Activated T-helper 1 cell treated with anti-CD3 and anti-CD28 coated beads, Interleukin-2, amount 50 U/mL, for 16 hours (primary cell): ENCODE measurements around the gene CFAP92.

Experiments
- DNase-seq, 2 donors: peaks; one replicate each; pipeline ENCODE4 v3.0.0-alpha.2; 2020; ENCODE audit warnings: low read depth in 1 of 2, low spot score in 1 of 2

Gene CFAP92

GRCh38 chr3:128993461-128994172 lies at the start of gene CFAP92:
Gene CFAP92 (minus strand): TSS chr3:128994076. CDS start chr3:128993304, 772 bp downstream.
- peak; percentile 83 to 86 for DNase-seq

- DNase-seq = no peak
Measured at GRCh38 chr3:129040579-129041300, 46.9 kb upstream of the CFAP92 start.

GRCh38 chr3:129040039-129040336 lies 46.1 kb upstream of the CFAP92 start:
- no peak for DNase-seq

- DNase-seq = no peak
Measured at GRCh38 chr3:129039271-129040038, 45.6 kb upstream of the CFAP92 start.

DNA sequence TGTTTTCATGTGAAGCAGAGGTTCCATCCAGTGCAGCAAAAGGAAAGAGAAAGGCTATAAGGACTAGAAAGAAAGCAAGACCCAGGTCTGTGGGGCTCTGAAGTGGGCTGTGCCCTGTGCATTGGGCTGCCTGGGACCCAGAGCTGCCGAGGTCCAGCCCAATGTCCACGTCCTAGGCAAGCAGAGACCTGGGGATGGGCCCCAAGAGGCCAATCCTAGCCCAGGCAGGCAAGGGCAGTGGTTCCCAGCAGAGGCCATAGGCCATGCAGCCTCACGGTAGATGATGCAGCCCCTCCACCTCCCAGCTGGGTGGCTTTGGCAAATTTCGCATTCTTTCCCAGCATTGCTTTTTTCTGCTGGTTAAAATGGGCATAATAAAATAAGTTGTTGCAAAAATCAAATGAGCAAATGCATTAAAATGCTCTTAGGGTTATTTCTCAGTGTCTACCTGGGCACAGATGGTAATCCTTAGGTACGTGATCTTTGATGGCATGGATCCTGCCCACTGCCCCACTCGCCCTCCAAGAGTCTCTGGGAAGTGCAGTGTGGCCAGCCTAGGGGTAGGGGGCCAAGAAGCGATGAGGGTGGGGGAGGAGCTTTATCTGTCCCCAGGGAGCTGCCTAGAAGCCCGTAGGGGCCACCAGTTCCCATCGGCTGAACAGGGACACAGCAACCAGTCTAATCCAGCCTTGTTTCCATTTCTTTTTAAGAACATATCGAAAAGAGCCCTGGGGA lies 44.4 kb upstream of the CFAP92 start:
- DNase-seq = no peak

DNA sequence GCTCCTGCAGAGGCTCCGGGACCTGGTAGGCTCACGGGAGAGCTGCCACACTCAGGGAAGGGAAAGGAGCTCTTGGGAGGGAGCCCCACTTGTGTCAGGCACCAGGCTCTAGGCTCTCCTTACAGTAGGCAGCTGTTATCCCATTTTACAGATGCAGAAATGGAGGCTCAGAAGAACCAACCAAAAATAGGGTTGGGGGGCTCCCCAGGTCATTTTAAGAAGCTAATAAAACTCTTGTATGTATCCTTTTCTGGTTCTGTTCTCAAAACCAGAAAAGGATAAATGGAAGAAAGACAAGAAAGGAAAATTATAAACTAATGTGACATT lies 43.2 kb upstream of the CFAP92 start:
- no peak for DNase-seq

- no peak for DNase-seq
Measured at GRCh38 chr3:129036222-129037092, 42.6 kb upstream of the CFAP92 start.

DNA sequence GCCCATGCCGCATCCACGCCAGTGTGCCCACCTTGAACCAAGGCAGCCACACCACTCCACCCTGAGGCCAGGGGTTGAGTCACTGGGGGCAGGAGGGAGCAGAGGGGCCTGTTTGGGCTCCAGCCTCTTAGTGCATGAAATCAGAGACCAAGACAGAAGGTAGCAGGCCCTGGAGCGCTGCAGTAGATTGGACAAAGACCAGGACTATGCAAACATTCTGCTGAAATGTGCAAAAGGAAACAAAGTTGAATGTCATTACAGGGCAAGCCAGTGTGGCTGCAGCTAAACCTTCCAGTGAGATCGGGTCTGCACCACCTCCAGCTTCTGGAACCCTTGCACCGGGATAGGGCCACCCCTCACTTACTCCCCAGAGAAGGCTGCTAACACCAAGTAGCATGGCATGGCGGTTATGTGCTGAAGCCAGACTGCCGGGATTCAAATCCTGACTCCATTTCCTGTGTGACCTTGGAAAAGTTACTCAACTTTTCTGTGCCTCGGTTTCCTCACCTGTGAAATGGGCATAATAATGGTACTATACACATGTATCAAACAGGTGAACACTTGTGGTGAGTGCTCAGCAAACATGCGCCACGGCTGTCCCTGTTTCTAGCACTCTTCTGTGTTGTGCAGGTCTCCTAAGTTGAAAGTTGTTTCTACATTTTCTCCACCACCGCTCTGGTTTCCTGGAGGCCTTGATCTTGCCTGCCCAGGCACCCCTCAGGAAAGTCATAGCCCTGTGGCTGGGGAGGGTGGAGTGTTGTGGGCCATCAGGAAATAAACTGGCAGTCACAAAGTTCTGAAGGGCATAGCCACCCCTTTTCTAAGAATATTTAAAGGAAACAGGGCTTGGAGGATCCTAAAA lies 41.7 kb upstream of the CFAP92 start:
- no peak for DNase-seq

GRCh38 chr3:129034642-129035041 lies 40.8 kb upstream of the CFAP92 start:
- DNase-seq = no peak

DNA sequence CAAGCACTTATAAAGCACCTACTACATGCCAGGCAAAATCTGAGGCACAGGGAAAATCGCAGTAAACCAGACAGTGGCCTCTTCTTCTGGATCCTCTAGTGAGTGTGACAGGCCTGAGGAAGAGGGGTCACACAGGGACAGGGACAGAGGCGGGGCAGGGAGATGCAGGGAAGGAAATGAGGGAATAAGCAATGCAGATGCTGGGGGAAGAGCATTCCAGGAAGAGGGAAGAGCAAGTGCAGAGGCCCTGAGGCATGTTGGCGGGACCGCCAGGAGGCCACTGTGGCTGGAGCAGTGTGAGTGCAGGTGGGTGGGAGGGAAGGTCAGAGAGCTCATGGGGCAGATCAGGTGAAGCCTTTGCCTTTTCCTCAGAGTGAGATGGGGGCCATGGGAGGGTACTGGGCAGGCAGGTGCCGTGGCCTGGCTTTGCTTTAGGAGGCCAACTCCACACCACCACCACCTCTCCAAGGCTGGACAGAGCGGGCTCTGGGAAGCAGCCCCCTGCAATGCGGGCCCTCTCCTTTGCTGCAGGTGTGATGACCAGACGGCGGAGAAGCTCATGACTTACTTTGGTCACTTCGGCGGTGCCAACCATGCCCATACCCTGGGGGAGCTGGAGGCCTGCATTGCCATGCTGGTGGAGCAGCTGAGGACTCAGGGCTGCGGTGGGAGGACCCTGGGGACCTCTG lies 39.9 kb upstream of the CFAP92 start:
- no peak for DNase-seq

DNA sequence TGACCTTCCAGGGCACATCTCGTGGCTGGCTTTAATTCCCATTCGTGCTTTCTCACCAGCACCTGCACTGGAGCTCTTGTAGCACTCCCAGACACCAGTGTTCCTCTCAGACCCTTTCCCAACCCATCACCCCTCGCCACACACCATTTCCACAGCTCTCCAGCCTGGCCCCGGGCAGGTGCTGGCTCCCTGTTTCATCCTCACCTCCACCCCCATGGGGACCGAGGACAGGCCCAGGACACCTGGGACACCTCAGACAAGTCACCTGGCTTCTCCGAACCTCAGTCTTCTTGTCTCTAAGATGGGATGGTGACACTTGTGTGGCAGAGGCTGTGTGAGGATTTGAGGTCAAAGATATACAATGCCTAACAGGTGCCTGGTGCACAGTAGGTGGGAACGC lies 39.3 kb upstream of the CFAP92 start:
- no peak for DNase-seq

DNA sequence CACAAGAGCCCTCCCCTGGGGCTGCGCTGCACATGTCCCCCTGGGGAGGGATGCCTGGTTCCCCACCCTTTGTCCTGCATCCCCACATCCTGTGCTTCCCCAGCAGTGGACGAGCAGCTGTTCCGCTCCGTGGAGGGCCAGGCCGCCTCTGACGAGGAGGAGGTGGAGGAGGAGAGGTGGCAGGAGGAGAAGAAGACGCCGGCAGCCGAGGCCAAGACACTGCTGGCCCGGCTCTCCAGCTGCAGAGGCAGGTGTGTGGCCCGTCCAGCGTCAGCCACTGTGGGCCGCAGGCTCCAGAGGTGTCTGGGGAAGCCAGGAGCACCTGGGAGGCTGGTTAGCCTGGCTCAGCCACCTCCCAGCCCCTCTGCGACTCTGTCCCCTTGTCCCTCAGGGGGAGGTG lies 38.8 kb upstream of the CFAP92 start:
- DNase-seq = no peak

- DNase-seq = no peak
Measured at GRCh38 chr3:129031476-129032215, 37.8 kb upstream of the CFAP92 start.

DNA sequence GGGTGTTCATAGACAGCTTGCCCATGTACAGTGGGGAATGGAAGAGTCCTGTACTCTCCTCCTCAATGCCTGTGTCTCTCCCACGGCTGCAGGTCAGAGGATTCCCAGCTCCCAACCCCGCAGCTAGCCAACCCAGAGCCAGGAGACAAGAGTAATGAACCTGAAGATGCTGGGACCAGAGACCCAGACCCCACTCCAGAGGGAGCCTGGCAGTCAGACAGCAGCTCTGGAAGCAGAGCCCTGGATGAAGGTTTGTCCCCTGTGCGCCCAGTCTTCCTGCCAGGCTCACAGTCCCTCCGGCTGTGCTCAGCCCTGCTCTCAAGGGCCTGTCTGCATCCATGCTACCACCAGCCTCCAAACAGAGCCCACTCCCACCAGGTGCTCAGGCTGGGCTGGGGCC lies 36.7 kb upstream of the CFAP92 start:
- no peak for DNase-seq

- no peak for DNase-seq
Measured at GRCh38 chr3:129028866-129029265, 35.0 kb upstream of the CFAP92 start.

GRCh38 chr3:129027544-129027880 lies 33.6 kb upstream of the CFAP92 start:
- DNase-seq = no peak

DNA sequence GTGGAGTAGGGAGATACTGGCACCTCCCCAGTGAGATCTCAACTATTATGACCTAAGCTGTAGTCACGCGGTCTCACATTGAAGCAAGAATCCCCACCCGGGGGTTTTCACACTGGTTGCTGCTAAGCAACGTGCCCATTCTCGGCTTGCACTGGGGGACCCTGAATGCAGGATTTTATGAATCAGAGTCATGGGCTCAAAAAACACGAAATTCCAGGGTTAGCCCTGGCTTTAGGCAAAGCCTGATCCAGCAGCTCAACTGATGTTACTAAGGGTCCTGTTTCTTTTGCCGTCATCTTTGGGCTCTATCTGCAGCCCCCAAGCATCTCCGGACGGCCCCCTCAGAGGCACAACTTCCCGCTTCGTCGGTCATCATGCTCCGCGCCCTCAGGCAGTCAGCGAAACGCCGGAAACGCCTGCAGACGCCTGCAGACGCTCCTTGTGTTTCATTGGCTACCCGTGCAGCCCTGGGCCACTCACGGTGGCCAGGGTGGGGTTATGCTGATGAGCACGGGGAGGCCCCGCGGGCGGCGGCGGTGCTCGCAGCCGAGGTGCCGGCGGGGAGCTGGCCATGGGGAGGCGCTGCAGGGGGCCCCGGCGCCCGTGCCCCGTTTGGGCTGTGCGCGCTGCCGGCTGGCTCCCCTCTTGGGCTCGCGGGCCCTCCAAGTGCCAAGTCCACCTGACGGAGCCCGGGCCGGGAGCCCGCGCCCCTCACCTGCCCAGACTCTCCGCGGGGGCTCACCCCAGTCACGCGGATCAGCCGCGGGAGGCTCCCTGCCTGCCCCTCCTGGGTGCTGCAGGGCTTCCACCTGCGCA lies 33.1 kb upstream of the CFAP92 start:
- DNase-seq = peak; percentile 76 to 86
